GM12891 (cell line): ENCODE results near the gene TNFRSF12A.

ENCODE experiments used
- DNase-seq: peaks from one replicate; pipeline ENCODE4 v3.0.0; 2011; ENCODE audit warnings: low spot score; ENCODE audit not compliant: insufficient read length
- FAIRE-seq: peaks from 2 replicates; lab custom pipeline; 2011; peaks lifted over from hg19 to GRCh38; lab: Jason Lieb, UNC
- PAX5 ChIP-seq: IDR thresholded peaks from 2 replicates; pipeline ENCODE4 v1.6.1; 2011; ENCODE audit warnings: low read length, moderate library complexity, mild to moderate bottlenecking; ENCODE audit not compliant: insufficient read depth, severe bottlenecking
- POLR2A ChIP-seq: IDR thresholded peaks from 2 replicates; pipeline ENCODE4 v1.6.1; 2011; ENCODE audit warnings: low read depth, low read length, control low read depth
- POLR2AphosphoS5 ChIP-seq: IDR thresholded peaks from 2 replicates; pipeline ENCODE4 v1.6.1; 2011; ENCODE audit warnings: low read depth, low read length, control low read depth
- POU2F2 ChIP-seq: IDR thresholded peaks from 2 replicates; pipeline ENCODE4 v1.6.1; 2011; ENCODE audit warnings: low read depth, mild to moderate bottlenecking, control low read depth, low read length, moderate library complexity
- SPI1 ChIP-seq: IDR thresholded peaks from 2 replicates; pipeline ENCODE4 v1.6.1; 2011; ENCODE audit warnings: low read depth, low read length, control low read depth
- TAF1 ChIP-seq: IDR thresholded peaks from 2 replicates; pipeline ENCODE4 v1.6.1; 2011; ENCODE audit warnings: low read depth, low read length, control low read depth

TNFRSF12A gene

GRCh38 chr16:2976201-2976600 is 44.0 kb upstream of the TNFRSF12A start:
- no peak for FAIRE-seq
- no peak for DNase-seq
- TF ChIP-seq TAF1, result no peak
- no peak for TF ChIP-seq POU2F2
- no peak for TF ChIP-seq SPI1
- no peak for TF ChIP-seq PAX5
- TF ChIP-seq POLR2AphosphoS5, result no peak
- TF ChIP-seq POLR2A, result no peak

- FAIRE-seq (no peak), DNase-seq (no peak)
- TF ChIP-seq PAX5 (no peak), POU2F2 (no peak), TAF1 (no peak)
Measured at GRCh38 chr16:2976673-2977072, 43.5 kb upstream of the TNFRSF12A start.

GRCh38 chr16:2977440-2977839 is 42.7 kb upstream of the TNFRSF12A start:
- TF ChIP-seq POU2F2, result no peak
- TF ChIP-seq PAX5, result no peak
- no peak for TF ChIP-seq TAF1
- no peak for TF ChIP-seq POLR2A
- TF ChIP-seq POLR2AphosphoS5, result no peak
- TF ChIP-seq SPI1, result no peak
- FAIRE-seq (no peak), DNase-seq (no peak)

- DNase-seq (no peak), FAIRE-seq (peak; percentile 16)
Measured at GRCh38 chr16:2979669-2980226, 40.4 kb upstream of the TNFRSF12A start.

GRCh38 chr16:2980227-2981176 is 39.7 kb upstream of the TNFRSF12A start, which contains the start of gene PKMYT1:
Gene PKMYT1 (minus strand): TSS chr16:2980446. CDS start chr16:2979657, 789 bp downstream.
- DNase-seq, result peak; percentile 100
- peak; percentile 79; the same call in 1 of the 2 replicates for TF ChIP-seq POLR2AphosphoS5
- TF ChIP-seq TAF1, result peak; percentile 56; the same call in 1 of the 2 replicates
- TF ChIP-seq POLR2A, result peak; percentile 81
- TF ChIP-seq PAX5, result no peak
- TF ChIP-seq POU2F2, result no peak
- peak; percentile 98 for FAIRE-seq

More at GRCh38 chr16:2979669-2980226, 40.4 kb upstream of the TNFRSF12A start:
- TF ChIP-seq POLR2AphosphoS5, result no peak
- no peak for TF ChIP-seq TAF1

GRCh38 chr16:2981177-2981898 is 38.8 kb upstream of the TNFRSF12A start:
- TF ChIP-seq TAF1 (no peak), POLR2A (no peak), POU2F2 (no peak), SPI1 (no peak), POLR2AphosphoS5 (no peak), PAX5 (no peak)
- no peak for DNase-seq
- no peak for FAIRE-seq

GRCh38 chr16:2981899-2982250 is 38.3 kb upstream of the TNFRSF12A start:
- no peak for TF ChIP-seq POLR2AphosphoS5
- TF ChIP-seq TAF1, result no peak
- no peak for TF ChIP-seq SPI1
- TF ChIP-seq POLR2A, result no peak
- no peak for TF ChIP-seq PAX5
- no peak for TF ChIP-seq POU2F2

GRCh38 chr16:2982402-2982801 is 37.8 kb upstream of the TNFRSF12A start:
- FAIRE-seq (no peak), DNase-seq (no peak)
- TF ChIP-seq TAF1 (no peak), POU2F2 (no peak), PAX5 (no peak), POLR2AphosphoS5 (no peak), SPI1 (no peak), POLR2A (no peak)

More at GRCh38 chr16:2981899-2982250, 38.3 kb upstream of the TNFRSF12A start:
- no peak for FAIRE-seq
- no peak for DNase-seq

GRCh38 chr16:2983706-2984136 is 36.4 kb upstream of the TNFRSF12A start:
- DNase-seq (peak; percentile 92), FAIRE-seq (peak; percentile 40)
- TF ChIP-seq POLR2AphosphoS5 (no peak), POLR2A (no peak), PAX5 (no peak), TAF1 (no peak), POU2F2 (no peak), SPI1 (no peak)
